SU-DHL-6 (cell line): ENCODE results near the gene KCTD4.

Source experiments
- CTCF ChIP-seq: fragments of 200-600 bp; sonication (generic); IDR thresholded peaks from one replicate; pipeline ENCODE4 v1.5.1; 2017; ENCODE audit warnings: antibody characterized with exemption, mild to moderate bottlenecking, low read length, moderate library complexity; ENCODE audit not compliant: insufficient read depth, poor library complexity, severe bottlenecking
- EZH2phosphoT487 ChIP-seq: fragments of 200-600 bp; sonication (generic), shearing (Covaris generic); conservative IDR thresholded peaks from 2 replicates; pipeline ENCODE4 v1.6.1; 2018; ENCODE audit warnings: mild to moderate bottlenecking, antibody characterized with exemption, low read length, moderate library complexity, mixed read lengths

- TF ChIP-seq CTCF (no peak), EZH2phosphoT487 (no peak)
Measured at GRCh38 chr13:45206340-45206739, 5.5 kb upstream of the KCTD4 start.
